NCI-H2107 treated with DMSO at 0.1 percent for 48 hours (cell line): Measurements from ENCODE around the gene SGIP1.
A peak's percentile ranks its signal among the peaks of the same experiment; 100 is the strongest.

Experiments used
- DNase-seq: peaks from one replicate; lab custom pipeline; 2025; ENCODE audit not compliant: unreplicated experiment; lab: John Stamatoyannopoulos, UW

Gene SGIP1

DNA sequence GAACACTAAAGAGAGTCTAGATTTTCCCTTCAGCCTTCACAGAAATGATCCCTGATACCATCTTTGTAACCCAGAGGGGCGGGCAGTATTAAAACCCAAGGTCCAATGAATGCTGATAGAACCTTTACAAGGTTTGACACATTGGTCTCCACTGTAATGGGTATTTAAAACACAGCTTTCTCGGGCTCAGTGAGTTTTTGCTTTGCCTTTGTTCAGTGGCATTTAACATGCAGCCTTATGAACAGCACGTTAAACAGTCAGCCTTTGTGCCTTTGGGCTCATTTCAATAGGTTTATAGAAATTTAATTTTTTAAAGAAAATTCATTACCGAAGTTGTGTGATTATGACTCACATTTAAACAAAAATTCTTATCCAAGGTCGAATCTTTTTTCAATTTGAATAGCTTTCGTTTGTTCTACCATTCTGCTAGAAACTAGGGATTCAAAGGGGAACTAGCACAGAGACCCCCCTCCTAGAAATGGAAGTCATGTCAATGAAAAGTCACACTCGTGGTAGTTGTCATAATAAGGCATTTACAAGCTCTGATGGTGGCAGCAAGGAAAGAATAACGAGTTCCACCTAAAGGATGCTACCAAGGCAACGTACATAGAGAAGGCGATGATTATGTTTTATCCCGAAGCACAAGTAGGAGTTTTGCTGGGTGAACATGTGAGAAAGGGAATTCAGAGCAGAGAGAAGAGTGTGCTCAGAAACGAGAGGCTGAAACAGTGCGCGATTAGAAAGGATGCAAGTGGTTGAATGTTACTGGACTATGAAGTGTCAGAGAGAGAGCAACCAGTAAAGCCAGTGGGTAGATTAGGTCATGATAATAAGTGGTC, 66.2 kb downstream of the SGIP1 start:
- DNase-seq: no peak

DNA sequence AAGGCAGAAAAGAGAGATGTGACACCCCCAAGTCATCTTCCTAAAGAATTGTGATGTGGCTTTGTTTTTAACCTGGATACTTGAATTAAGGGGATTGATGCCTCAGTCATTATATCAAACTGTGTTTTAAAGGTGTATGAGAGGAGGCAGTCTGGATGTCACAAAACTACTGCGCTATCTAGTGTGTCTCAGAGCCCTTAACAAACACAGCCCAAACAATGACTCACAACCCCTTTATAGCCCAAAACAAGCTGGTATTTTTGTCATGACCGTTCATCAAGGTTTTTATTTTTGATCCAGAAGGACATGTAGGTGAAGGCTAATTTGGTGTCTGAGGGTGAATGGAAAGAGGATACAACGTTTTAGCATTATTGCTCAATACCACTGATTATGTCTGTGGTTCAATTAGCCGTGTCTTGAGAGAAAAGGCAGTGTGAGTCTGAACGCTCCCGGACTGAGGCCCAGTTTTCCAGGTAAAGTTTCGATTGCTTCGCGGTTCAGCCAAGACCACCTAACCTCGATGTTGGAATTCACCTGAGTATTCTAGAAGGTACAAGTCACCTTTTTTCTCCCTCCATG, 71.6 kb downstream of the SGIP1 start:
- no peak for DNase-seq

DNA sequence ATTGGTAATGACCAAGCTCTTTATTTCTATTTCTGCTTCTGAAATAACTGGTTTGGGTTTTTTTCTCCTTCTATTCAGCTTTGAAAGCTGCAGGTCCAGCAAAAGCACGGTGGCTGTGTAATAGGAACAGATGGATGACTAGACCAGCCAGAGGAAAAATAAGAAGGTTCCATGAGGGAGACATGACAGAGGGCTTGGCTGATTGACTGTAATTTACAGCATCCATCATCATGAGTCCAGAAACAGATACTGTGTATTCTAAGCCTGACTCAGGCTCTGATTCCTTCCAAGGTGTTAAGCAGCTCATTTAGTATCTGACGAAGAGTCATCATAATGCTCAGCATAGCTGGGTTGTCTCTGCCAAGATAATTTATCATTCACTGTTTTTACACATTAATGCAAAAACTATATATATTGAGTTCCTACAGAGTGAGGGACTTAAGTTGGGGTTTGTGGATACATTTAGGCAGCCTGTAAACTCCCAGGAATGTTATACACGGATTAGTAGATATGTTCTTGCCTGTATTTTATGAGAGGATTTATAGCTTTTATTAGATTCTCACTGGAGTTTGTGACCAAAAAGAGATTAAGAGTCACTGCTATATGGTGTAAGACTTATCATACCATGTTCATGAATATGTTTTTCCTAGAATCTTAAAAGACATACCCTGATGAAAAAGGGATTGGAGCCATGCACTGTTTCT, 72.6 kb downstream of the SGIP1 start:
- DNase-seq: no peak

DNA sequence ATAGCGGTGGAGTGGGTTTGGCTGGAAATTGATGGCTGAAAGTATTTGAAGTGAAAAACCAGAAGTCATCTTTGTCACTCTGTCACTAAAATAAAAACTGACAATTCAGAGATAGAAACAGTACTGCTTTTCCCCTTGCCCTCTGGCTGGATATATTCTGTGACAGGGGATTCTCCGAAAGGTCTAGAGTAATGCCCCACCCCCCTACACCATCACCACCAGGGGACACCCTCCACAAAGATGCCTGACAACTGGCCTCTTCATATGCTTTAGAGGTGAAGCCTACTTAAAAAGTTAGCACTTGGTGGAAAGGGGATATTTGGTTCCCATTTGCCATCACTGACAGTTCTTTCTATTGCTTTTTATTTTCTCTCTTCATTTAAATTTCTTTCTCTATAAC, 73.5 kb downstream of the SGIP1 start:
- no peak for DNase-seq

DNA sequence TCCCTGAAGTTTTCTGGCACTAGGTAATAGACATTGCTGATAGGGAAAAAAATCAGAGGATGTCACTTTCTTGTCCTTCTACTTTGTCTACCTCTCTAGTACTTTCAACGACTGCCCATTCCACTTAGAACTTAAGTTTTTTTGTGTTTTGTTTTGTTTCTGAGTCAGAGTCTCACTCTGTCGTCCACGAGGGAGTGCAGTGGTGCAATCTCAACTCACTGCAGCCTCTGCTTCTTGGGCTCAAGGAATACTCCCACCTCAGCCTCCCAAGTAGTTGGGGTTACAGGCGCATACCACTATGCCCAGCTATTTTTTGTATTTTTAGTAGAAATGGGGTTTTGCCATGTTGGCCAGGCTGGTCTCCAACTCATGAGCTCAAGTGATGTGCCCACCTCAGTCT, 79.2 kb downstream of the SGIP1 start:
- no peak for DNase-seq

DNA sequence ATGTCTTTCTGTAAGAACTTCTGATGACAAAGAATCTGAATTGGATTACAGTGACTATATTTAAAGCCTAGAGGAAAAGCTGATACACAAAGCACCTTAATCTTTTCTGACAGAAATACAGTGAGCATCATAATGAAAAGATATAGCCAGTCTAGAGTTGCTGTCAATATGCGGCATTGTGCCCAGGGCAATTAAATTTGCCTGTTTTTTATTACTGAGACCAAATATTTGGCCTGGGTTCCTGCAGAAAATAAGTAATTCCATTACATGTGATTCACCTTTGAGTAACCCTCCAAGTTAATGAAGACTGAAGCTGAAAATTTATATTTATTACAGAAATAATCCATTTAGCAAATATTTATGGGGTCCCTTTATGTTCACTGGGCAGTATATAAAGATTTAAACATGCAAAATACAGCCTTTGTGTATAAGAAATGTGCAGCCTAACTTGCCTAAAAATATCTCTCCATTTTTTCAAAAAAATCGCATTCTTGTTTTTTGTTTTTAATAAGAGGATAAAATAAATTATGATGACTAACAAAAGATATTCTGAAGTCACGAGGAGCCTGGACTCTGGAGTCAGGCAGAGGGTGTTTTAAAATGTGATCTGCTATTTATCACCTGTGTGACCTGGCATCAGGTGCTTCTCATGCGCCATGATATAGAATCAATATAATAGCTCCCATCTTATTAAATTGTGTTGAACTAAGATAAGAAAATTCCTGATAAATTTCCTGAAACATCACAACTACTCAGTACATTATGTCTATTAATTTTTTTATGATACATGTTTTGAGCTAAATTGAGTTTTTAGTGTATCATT, 83.6 kb downstream of the SGIP1 start:
- no peak for DNase-seq

DNA sequence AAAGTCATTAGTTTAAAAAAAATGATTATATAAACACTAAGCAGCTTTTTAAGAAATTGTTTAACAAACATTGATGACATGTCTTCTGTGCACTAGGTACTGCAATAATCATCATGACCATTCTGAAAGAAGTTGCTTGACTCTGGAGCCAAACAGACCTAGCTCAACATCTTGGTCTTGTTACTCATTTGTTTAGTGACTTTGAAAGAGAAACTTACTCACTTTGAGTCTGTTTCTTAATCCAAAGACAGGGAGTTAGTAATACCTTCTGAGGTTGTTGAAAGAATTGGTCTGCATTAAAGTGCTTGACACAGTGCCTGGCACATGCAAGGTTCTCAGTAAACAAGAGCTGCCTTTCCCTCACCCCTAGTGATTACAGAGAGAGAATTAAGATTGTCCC, 84.4 kb downstream of the SGIP1 start:
- DNase-seq: no peak

DNA sequence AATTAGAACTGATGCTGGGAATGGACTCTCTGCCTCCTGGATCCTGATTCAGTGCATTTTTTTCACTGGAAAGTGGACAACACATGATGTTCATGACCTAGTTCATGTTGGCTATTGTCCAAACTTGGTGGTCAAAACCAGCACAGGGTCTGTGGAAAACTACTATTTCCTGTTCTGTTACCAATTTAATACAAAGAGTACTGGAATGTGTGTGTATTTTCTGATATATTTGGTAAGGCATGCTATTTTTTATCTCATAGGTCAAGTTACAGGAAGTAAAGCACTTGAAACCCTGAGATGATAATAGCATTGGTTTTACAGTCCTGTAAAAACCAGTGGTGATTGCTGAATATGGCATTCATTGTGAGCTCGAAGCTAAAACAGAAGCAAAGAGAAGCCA, 89.9 kb downstream of the SGIP1 start:
- DNase-seq: peak; percentile 28

DNA sequence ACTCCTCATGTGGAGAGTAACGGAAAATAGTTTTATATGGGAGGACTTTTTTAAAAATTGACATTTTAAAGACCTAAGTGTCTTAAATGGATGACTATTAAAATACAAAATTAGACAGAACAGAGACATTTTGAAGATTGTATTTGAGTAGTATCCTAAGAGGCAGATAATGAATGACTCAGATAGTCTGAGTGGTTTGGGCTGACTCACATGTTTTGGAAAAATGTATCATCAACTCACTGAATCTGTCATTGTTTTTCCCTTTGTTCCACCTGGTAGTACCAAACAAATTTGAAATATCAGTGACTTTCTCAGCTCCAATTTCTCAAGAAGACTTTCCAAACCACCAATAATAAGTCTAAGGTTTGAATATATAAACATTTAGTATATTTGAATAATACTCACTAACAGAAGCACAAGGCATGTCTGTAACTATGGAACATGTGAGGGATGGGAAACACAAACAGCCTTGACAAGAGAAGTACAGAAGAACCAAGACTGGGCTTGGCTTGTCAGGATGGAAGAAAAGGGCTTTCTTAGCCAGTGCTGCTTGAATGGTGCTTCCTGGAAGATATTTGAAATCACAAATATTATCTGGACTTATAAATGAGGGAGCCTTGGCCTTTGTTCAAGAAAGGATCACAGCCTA, 90.6 kb downstream of the SGIP1 start:
- no peak for DNase-seq

DNA sequence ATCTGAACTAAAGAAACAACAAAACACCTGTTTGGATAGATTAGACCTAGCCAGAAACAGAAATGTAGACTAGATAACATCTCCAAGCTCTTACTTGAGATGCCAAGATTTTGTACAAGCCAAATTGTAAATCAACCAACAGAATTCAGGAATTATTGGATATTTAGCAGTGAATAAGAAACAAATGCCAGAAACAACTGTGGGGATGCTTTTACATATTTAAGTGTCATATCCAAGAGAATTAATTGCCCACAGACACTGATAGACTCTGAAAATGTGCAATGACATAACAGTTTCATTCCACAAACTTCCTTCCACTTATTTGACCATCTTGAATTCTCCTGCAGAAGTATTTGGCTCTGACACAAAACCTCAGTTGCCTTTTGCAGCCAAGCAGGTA, 92.3 kb downstream of the SGIP1 start:
- no peak for DNase-seq

DNA sequence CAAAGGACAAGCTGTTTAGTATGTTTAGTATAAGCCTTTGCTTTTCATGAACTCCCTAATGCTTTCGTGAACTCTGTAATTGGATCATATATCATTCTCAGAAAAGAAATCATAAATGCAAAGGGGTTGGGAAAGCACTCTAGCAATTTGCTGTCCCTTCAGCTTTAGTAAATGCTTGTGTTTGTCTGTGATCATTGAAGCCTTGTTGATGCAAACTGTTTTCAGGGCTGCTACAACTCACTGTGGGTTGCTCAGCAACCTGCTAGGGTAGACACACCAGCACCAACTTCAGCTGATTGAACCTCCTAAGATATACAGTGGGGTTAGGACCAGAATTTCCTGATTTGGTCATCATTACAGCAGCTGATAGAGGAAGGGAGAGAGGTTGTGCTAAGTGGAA, 95.0 kb downstream of the SGIP1 start:
- DNase-seq: no peak

DNA sequence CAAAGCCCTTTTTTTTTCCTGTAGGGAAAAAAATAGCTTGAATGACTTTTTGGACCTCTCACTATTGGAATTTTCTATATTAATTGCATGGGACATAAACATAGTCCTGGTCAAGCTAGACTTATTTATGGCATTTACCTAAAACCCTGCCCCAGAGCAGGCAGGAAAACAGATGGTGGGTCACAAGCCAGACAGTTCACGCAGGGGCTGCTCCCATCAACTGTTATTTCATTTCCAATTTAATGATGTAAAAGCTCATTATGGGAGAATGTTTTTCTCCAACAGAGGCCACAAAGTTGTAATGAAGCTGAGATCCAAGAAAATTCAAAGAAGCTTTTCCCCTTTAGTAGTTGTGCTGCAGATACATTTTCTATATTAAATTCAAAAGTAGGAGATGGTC, 99.2 kb downstream of the SGIP1 start:
- no peak for DNase-seq

DNA sequence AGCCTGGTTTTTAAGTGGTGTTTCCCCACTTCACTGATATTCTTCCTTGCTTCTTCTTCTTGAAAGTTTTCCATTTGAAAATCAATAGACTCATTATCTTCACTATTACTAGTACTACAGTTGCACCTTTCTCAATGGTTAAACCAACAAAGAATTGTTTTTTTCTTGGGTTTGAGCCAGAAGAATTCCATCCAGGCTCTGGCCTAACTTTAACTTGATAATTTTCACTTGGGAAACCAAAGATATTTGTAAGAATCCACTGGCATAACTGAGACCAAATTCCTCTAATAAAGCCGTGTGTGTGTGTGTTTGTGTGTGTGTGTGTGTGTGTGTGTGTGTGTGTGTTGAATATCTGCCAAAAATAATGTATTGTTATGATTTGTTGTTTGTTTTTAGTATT, 103.2 kb downstream of the SGIP1 start:
- DNase-seq: no peak

DNA sequence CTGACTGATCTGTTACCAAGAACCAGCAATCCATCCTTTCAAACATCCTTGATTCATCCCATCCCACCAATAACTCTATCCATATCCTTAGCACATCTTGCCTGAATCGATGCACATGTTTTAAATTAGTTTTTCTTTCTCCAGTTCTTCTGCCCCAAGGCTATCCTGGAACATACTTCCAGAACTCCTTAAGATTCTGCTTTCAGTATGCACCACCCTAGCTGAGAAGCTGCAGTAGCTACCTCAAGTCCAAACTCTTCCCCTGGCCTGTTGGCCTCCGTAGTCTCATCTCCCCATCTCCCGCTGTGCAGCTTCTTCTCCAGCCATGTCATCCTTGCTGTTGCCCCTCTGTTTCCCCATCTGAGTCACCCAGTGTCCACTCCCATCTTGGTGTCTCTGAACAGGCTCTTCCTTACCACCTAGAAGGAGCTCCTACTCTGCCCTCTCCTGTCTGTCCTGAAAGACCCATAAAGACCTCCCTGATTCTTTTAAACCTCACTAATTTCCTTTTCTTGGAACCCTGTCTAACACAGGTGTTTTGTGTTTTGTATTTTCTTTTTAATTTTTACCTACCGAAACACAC, 108.0 kb downstream of the SGIP1 start:
- DNase-seq: no peak

DNA sequence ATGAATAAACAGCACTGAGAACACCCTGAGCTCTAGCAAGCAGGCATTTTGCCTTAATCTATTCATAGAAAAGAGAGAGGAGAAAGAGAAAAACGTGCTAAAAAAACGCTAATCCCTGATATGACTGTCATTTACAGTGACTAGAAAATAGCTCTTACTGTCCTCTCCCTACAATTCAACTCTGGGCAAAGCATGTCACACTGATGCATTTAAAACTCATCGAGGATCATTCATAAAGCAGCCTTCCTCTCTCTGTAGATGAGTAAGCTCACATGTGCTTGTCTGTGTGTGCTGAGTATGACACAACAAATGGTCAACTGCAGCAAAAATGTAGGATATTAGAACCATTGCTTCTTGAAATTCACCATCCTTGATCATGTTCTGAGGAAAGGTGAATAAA, 109.0 kb downstream of the SGIP1 start:
- DNase-seq: no peak

DNA sequence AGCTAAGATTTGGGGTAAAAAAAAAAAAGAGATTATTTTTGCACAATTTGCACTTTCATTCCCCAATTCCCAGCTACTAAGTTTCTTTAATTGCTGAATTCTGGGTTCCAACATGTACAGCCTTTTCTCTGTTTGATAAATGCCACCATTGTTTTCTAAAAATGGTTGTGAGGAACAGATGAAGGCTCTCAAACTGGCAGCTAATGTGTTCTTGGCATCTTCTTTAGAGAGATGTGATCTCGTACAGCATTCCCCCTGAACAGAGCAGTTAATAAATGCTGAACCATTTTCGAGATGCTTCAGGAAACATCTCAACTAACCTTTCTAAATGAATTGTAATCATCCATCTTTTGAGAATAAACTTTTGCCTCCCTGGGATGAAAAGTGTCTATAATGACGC, 110.4 kb downstream of the SGIP1 start:
- no peak for DNase-seq

DNA sequence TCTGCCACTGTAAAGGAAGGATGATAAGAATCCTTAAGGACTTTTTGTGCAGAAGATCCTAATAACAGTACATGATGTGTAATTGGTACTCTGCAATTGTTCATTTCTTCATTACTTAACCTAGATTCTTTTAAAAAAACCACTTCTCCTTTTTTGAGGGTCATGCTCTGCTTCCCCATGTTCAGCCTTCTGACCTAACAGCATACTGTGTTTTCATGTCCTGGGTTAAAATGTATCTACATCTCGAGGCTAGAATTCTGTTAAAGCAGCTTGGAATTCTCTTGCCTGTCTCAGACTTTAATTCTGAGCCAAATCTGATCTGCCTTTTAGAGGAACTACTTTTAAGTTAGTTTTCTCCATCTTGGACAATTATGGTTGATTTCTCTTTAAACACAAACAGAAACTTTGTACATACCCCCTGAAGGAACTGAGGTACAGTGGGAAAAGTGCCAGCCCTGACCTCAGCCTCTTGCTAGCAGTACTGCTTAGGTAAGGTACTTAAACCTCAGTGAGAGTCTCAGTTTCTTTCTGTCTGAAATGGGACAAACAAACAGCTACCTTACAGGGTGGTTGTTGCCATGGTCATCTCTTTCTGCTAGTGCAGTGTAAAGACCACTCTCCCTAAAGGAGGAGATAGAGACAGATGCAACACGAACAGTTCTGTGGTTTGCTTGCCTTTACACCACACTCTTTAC, 115.1 kb downstream of the SGIP1 start:
- no peak for DNase-seq

DNA sequence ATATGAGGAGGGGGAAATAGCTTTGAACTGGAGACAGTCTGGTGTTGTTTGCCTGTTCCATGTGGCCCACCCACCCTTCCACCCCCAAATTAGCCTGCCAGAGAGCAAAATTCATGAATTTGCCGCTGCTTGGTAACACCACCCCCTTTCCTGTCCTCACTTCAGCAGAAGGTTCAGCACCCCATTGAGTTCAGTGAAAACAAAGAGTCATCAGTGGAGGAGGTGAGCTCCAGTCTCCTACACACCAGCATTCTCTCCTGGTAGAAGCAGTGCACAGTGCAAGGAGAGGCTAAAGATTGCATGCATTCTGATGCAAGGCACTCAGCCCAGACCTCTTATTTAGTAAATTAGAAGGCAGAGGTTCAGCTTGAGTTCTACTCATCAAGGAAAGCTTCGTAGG, 118.6 kb downstream of the SGIP1 start:
- DNase-seq: no peak

DNA sequence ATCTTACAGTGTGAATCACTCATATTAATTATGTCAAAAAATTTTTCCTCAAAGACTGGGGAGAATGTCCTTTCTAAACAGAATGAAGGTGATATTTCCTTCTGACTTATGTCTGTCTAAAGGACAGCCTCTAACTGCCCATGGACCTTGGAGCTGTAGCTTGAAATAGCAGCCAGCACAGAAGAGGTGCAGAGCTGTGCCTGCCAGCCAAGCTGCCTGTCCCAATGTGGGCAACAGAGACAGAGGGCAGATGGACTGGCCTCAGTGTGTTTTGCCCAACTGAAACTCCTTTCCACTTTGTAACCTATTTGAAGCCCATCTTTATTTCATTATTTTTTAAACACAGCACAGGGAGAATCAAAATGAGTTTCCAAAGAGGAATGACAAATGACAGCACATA, 120.7 kb downstream of the SGIP1 start:
- DNase-seq: no peak

DNA sequence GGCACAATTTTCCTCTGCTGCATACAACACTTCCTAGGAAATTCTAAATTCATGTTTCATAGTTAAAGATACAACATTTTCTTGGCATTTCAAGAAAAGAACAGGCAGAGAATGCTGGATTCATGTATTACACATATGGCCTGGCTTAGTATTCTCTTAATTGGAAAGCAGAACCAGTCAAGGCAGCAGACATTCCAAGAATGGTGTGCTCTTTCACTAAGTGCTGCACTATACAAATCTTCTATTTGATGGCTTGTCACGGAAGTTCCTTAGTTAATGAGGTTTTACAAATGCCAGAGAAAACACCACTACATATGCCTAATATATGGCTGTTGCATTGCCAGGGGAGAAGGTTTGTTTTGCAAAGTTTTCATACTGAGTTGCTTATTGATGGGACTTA, 137.5 kb downstream of the SGIP1 start:
- DNase-seq: no peak
